HEK293 (cell line): ENCODE data around the gene ARMC3.

Experiments
- CTCF ChIA-PET: fragments of 350-600 bp; formaldehyde crosslinking; extraction: SDS; loops from one replicate; lab custom pipeline; 2021; ENCODE audit warnings: antibody characterized with exemption; lab: Yijun Ruan, JAX
- POLR2A ChIA-PET: fragments of 300-600 bp; formaldehyde crosslinking; extraction: SDS; loops from one replicate; lab custom pipeline; 2020; ENCODE audit warnings: antibody characterized with exemption, inconsistent platforms; lab: Yijun Ruan, JAX
- H3K27ac ChIP-seq: fragments of 200-500 bp; sonication (Bioruptor generic); 2 replicates; pipeline ENCODE4 v1.5.1; 2014; ENCODE audit warnings: low read depth, low read length, control low read depth, inconsistent platforms; ENCODE audit errors: extremely low read depth
- H3K36me3 ChIP-seq, 2 experiments: fragments of 200-500 bp in 1 of 2; sonication (Bioruptor generic) in 1 of 2; 1 replicate in 1 of 2; 2 replicates in 1 of 2; pipeline ENCODE4 v1.5.1; 2014 to 2017; ENCODE audit warnings: inconsistent platforms in 2 of 2, low read length in 2 of 2; ENCODE audit not compliant: control insufficient read depth in 2 of 2, insufficient read depth in 1 of 2
- H3K4me1 ChIP-seq: fragments of 200-500 bp; sonication (Bioruptor generic); 2 replicates; pipeline ENCODE4 v1.5.1; 2014; ENCODE audit warnings: mild to moderate bottlenecking, low read length, inconsistent platforms; ENCODE audit not compliant: control insufficient read depth, insufficient read depth
- H3K4me3 ChIP-seq: 2 replicates; pipeline ENCODE4 v1.5.1; 2011; ENCODE audit warnings: low read depth, mild to moderate bottlenecking, control low read depth, low read length, moderate library complexity
- H3K9me3 ChIP-seq: fragments of 200-500 bp; sonication (Bioruptor generic); 2 replicates; pipeline ENCODE4 v1.5.1; 2014; ENCODE audit warnings: low read depth, low read length, inconsistent platforms; ENCODE audit not compliant: control insufficient read depth, insufficient read depth
- BCL11A ChIP-seq: fragments of 450-650 bp; formaldehyde crosslinking; IDR thresholded peaks from 2 replicates; pipeline ENCODE4 v1.5.1; 2016; ENCODE audit warnings: low read depth, missing biosample characterization, missing genetic modification characterization
- BCL11B ChIP-seq: fragments of 450-650 bp; formaldehyde crosslinking; IDR thresholded peaks from 2 replicates; pipeline ENCODE4 v1.5.1; 2016; ENCODE audit warnings: low read depth, missing biosample characterization, missing genetic modification characterization
- GLI2 ChIP-seq: fragments of 450-650 bp; formaldehyde crosslinking; IDR thresholded peaks from 2 replicates; pipeline ENCODE4; 2017; ENCODE audit warnings: missing biosample characterization, missing genetic modification characterization, low read depth, borderline replicate concordance
- GLI4 ChIP-seq: fragments of 450-650 bp; formaldehyde crosslinking; IDR thresholded peaks from 2 replicates; pipeline ENCODE4 v1.5.1; 2016; ENCODE audit warnings: missing biosample characterization, missing genetic modification characterization
- SP3 ChIP-seq: fragments of 450-650 bp; formaldehyde crosslinking; IDR thresholded peaks from 2 replicates; pipeline ENCODE4 v1.5.1; 2016; ENCODE audit warnings: missing biosample characterization, missing genetic modification characterization
- TSHZ1 ChIP-seq: fragments of 450-650 bp; formaldehyde crosslinking; IDR thresholded peaks from 2 replicates; pipeline ENCODE4 v1.5.1; 2016; ENCODE audit warnings: missing biosample characterization, missing genetic modification characterization, borderline replicate concordance
- ZBTB26 ChIP-seq: fragments of 450-650 bp; formaldehyde crosslinking; optimal IDR thresholded peaks from 2 replicates; pipeline ENCODE3; 2016; ENCODE audit warnings: missing biosample characterization, mild to moderate bottlenecking, missing genetic modification characterization
- ZFP3 ChIP-seq: fragments of 450-650 bp; formaldehyde crosslinking; IDR thresholded peaks from 2 replicates; pipeline ENCODE4 v1.5.1; 2016; ENCODE audit warnings: low read depth, missing biosample characterization, missing genetic modification characterization
- ZNF121 ChIP-seq: fragments of 450-650 bp; formaldehyde crosslinking; IDR thresholded peaks from 2 replicates; pipeline ENCODE4 v1.5.1; 2016; ENCODE audit warnings: missing biosample characterization, missing genetic modification characterization
- ZNF155 ChIP-seq: fragments of 450-650 bp; formaldehyde crosslinking; IDR thresholded peaks from 2 replicates; pipeline ENCODE4 v1.5.1; 2016; ENCODE audit warnings: missing biosample characterization, missing genetic modification characterization
- ZNF223 ChIP-seq: fragments of 450-650 bp; formaldehyde crosslinking; IDR thresholded peaks from 2 replicates; pipeline ENCODE4 v1.5.1; 2016; ENCODE audit warnings: missing biosample characterization, missing genetic modification characterization
- ZNF280C ChIP-seq: fragments of 450-650 bp; formaldehyde crosslinking; IDR thresholded peaks from 2 replicates; pipeline ENCODE4 v1.5.1; 2016; ENCODE audit warnings: missing biosample characterization, missing genetic modification characterization
- ZNF335 ChIP-seq: fragments of 450-650 bp; formaldehyde crosslinking; conservative IDR thresholded peaks from 2 replicates; pipeline ENCODE4 v1.5.1; 2016; ENCODE audit warnings: missing biosample characterization, missing genetic modification characterization
- ZNF394 ChIP-seq: fragments of 450-650 bp; formaldehyde crosslinking; IDR thresholded peaks from 2 replicates; pipeline ENCODE4 v1.5.1; 2016; ENCODE audit warnings: missing biosample characterization, missing genetic modification characterization, mild to moderate bottlenecking, moderate library complexity, borderline replicate concordance
- ZNF529 ChIP-seq: fragments of 450-650 bp; formaldehyde crosslinking; IDR thresholded peaks from 2 replicates; pipeline ENCODE4 v1.5.1; 2017; ENCODE audit warnings: missing genetic modification characterization, missing biosample characterization; ENCODE audit not compliant: insufficient replicate concordance
- ZNF530 ChIP-seq: fragments of 450-650 bp; formaldehyde crosslinking; IDR thresholded peaks from 2 replicates; pipeline ENCODE4 v1.5.1; 2016; ENCODE audit warnings: low read depth, missing biosample characterization, missing genetic modification characterization
- ZNF549 ChIP-seq: fragments of 450-650 bp; IDR thresholded peaks from 2 replicates; pipeline ENCODE4 v1.5.1; 2018; ENCODE audit warnings: missing biosample characterization, missing genetic modification characterization, mild to moderate bottlenecking, inconsistent platforms, moderate library complexity
- ZNF626 ChIP-seq: fragments of 450-650 bp; sonication (Bioruptor Pico); formaldehyde crosslinking; IDR thresholded peaks from 2 replicates; pipeline ENCODE4 v1.5.1; 2018; ENCODE audit warnings: missing biosample characterization, missing genetic modification characterization, inconsistent platforms
- ZNF639 ChIP-seq: fragments of 450-650 bp; formaldehyde crosslinking; IDR thresholded peaks from 2 replicates; pipeline ENCODE4 v1.5.1; 2016; ENCODE audit warnings: missing biosample characterization, missing genetic modification characterization
- ZNF660 ChIP-seq: fragments of 450-650 bp; IDR thresholded peaks from 2 replicates; pipeline ENCODE4 v1.5.1; 2018; ENCODE audit warnings: missing biosample characterization, mild to moderate bottlenecking, missing genetic modification characterization
- ZSCAN18 ChIP-seq: fragments of 450-650 bp; formaldehyde crosslinking; IDR thresholded peaks from 2 replicates; pipeline ENCODE4 v1.5.1; 2016; ENCODE audit warnings: missing biosample characterization, missing genetic modification characterization
- ZSCAN4 ChIP-seq: fragments of 450-650 bp; formaldehyde crosslinking; IDR thresholded peaks from 2 replicates; pipeline ENCODE4 v1.5.1; 2017; ENCODE audit warnings: missing biosample characterization, missing genetic modification characterization
- ZSCAN5A ChIP-seq: fragments of 450-650 bp; formaldehyde crosslinking; IDR thresholded peaks from 2 replicates; pipeline ENCODE4 v1.5.1; 2016; ENCODE audit warnings: missing biosample characterization, missing genetic modification characterization

ARMC3 gene

GRCh38 chr10:22931948-22932347 lies 4.1 kb downstream of the ARMC3 start (continued):
- TF ChIP-seq GLI2 (0 out of 2 replicates have a peak, but pooled peaks have one; percentile 28), ZNF639 (no peak), ZNF121 (tag by site-specific recombination) (no peak), SP3 (tag by site-specific recombination) (no peak), TSHZ1 (tag by site-specific recombination) (no peak), ZBTB26 (tag by site-specific recombination) (no peak), ZNF394 (tag by site-specific recombination) (peak; percentile 41; the same call in 1 of the 2 replicates)

- H3K27ac ChIP-seq, result no peak overlapping the region
- no peaks in the 10 kb centered on the region for H3K9me3 ChIP-seq
- H3K36me3 ChIP-seq, result no peaks in the 10 kb centered on the region
- POLR2A ChIA-PET, result no interaction called here
- peaks cover 12% of the 10 kb centered on the region for H3K4me1 ChIP-seq
- H3K4me3 ChIP-seq, result no peak overlapping the region
- CTCF ChIA-PET, result no interaction called here
- no peak for TF ChIP-seq ZNF529 (tag by site-specific recombination)
- TF ChIP-seq ZNF660 (tag by site-specific recombination), result no peak
- no peak for TF ChIP-seq ZNF155
- TF ChIP-seq ZNF223 (tag by site-specific recombination), result no peak
- TF ChIP-seq ZNF530 (tag by site-specific recombination), result no peak
- TF ChIP-seq GLI4 (tag by site-specific recombination), result no peak
- no peak for TF ChIP-seq BCL11A (tag by site-specific recombination)
- no peak for TF ChIP-seq ZSCAN5A (tag by site-specific recombination)
- TF ChIP-seq ZNF626 (tag by site-specific recombination), result no peak
- TF ChIP-seq ZSCAN18 (tag by site-specific recombination), result no peak
- no peak for TF ChIP-seq ZNF280C (tag by site-specific recombination)
- TF ChIP-seq ZNF121 (tag by site-specific recombination), result no peak
- TF ChIP-seq ZNF335 (tag by site-specific recombination), result no peak
- no peak for TF ChIP-seq ZSCAN4 (tag by site-specific recombination)
- no peak for TF ChIP-seq ZFP3 (tag by site-specific recombination)
- TF ChIP-seq BCL11B (tag by site-specific recombination), result no peak
- no peak for TF ChIP-seq ZNF549
Observed at GRCh38 chr10:22932626-22933370, 4.9 kb downstream of the ARMC3 start.
